Measurements from ENCODE around the gene FOXJ1. TPM values are rescaled to one million over a fixed set of nuclear protein-coding genes. Genes with fewer than 3 reads are reported as not detected.

Gene FOXJ1
- total RNA-seq, 1 experiment from 2014 or later = 4.0 TPM

- H3K79me1 ChIP-seq (ENCODE audit: insufficient read depth, low read depth, low read length, poor library complexity, severe bottlenecking) = no peaks in the 10 kb centered on the region
- H2BK120ac ChIP-seq (ENCODE audit: low read depth, low read length, poor library complexity, severe bottlenecking) = no peak overlapping the region
- H3T11ph ChIP-seq (ENCODE audit: low read length) = no peak overlapping the region
- no peaks in the 10 kb centered on the region for H3K79me2 ChIP-seq (ENCODE audit: insufficient read depth, low read length)
- H3K4me3 Mint-ChIP-seq = peak overlapping the region; percentile 69 to 81
- H3K9me3 Mint-ChIP-seq = peaks cover 1% of the 10 kb centered on the region in 2 experiments; a peak in 3 of 5 replicates
- H3K23me2 ChIP-seq (ENCODE audit: insufficient read length, low read depth, low read length, poor library complexity, severe bottlenecking) = peaks cover 47% of the 10 kb centered on the region
- H3K14ac ChIP-seq (ENCODE audit: insufficient read depth, low read length) = no peak overlapping the region
- H3K27ac Mint-ChIP-seq = no peak overlapping the region
- H3K36me3 Mint-ChIP-seq (ENCODE audit: insufficient read depth in 1 of 3, low read depth in 3 of 3) = no peaks in the 10 kb centered on the region
- H2AFZ ChIP-seq (ENCODE audit: low read length) = no peak overlapping the region
- H4K20me1 ChIP-seq (ENCODE audit: control insufficient read depth, insufficient read depth, insufficient read length) = no peaks in the 10 kb centered on the region
- H4K91ac ChIP-seq (ENCODE audit: insufficient read length, low read depth, low read length) = no peak overlapping the region
- H3K4ac ChIP-seq (ENCODE audit: low read depth, low read length) = no peak overlapping the region
- H4K5ac ChIP-seq (ENCODE audit: insufficient read length, low read depth, low read length) = no peak overlapping the region
- TF ChIP-seq CTCF (conservative IDR thresholded peaks at IDR 0.05) = no peak
- H3K9me3 ChIP-seq (ENCODE audit: control insufficient read depth, low read depth, low read length) = no peaks in the 10 kb centered on the region
- H2BK12ac ChIP-seq (ENCODE audit: insufficient read length, low read depth, low read length) = no peak overlapping the region
- H4K8ac ChIP-seq (replicated peaks; ENCODE audit: insufficient read length, low read depth, low read length) = no peak overlapping the region
- no peak overlapping the region for H2BK20ac ChIP-seq (ENCODE audit: low read depth, low read length, poor library complexity, severe bottlenecking)
- H3K4me1 Mint-ChIP-seq = peaks cover 65 to 78% of the 10 kb centered on the region in 2 experiments
- H3K23ac ChIP-seq (ENCODE audit: insufficient read length, low read depth, low read length) = no peak overlapping the region
- H2BK15ac ChIP-seq (ENCODE audit: low read depth, low read length) = no peak overlapping the region
- H3K9ac ChIP-seq (ENCODE audit: extremely low read depth, insufficient read length, low read length) = no peak overlapping the region
- peak overlapping the region; percentile 84 for H3K4me2 ChIP-seq (ENCODE audit: insufficient read depth, insufficient read length, low read length)
- H3K56ac ChIP-seq (ENCODE audit: insufficient read length, low read depth, low read length) = no peak overlapping the region
- peaks cover 18% of the 10 kb centered on the region; the same call in 1 of the 2 replicates for H3K4me1 ChIP-seq (ENCODE audit: insufficient read depth, low read length)
- no peak overlapping the region for H3K18ac ChIP-seq (ENCODE audit: insufficient read length, low read depth, low read length)
- DNase-seq = peak; percentile 48
- peaks cover 83% of the 10 kb centered on the region for H3K27me3 Mint-ChIP-seq (ENCODE audit: low read depth)
- H3K27ac ChIP-seq (ENCODE audit: insufficient read length, low read depth, low read length) = no peak overlapping the region
- H3K27me3 ChIP-seq (ENCODE audit: insufficient read depth, low read length) = peaks cover 45% of the 10 kb centered on the region
- no CpG with 5 or more reads among the region's 15 CpGs for WGBS (ENCODE audit: extremely low coverage, insufficient read length, low lambda C conversion rate)
- H2BK5ac ChIP-seq (ENCODE audit: insufficient read length, low read length) = no peak overlapping the region
- no peak overlapping the region for H2AK5ac ChIP-seq (ENCODE audit: insufficient read length, low read length)
Measured at GRCh38 chr17:76138896-76139752, 1.9 kb downstream of the FOXJ1 start.

Data from H9 (cell line).